Liver (tissue), 3 donors: Measurements from ENCODE around the gene EFNA3.

Experiments
- CTCF ChIP-seq: fragments of 150-350 bp; IDR thresholded peaks from 2 replicates; pipeline ENCODE4 v1.5.1; 2017; ENCODE audit warnings: improper control_type of control experiment, low read depth, low read length; ENCODE audit not compliant: missing input control
- JUND ChIP-seq, 2 donors: IDR thresholded peaks; 2 replicates each; pipeline ENCODE4 v1.6.1; 2016; ENCODE audit warnings: antibody characterized with exemption in 2 of 2
- MAX ChIP-seq: IDR thresholded peaks from 2 replicates; pipeline ENCODE4 v1.6.1; 2016; ENCODE audit warnings: antibody characterized with exemption
- NR2F2 ChIP-seq: IDR thresholded peaks from 2 replicates; pipeline ENCODE4 v1.6.1; 2016; ENCODE audit warnings: antibody characterized with exemption
- RAD21 ChIP-seq, 2 donors: IDR thresholded peaks; 2 replicates each; pipeline ENCODE4 v1.6.1; 2016; ENCODE audit warnings: antibody characterized with exemption in 2 of 2, mild to moderate bottlenecking in 2 of 2
- RXRA ChIP-seq, 2 donors: IDR thresholded peaks; 2 replicates each; pipeline ENCODE4 v1.6.1; 2017 to 2018; ENCODE audit warnings: antibody characterized with exemption in 2 of 2, mild to moderate bottlenecking in 1 of 2
- TAF1 ChIP-seq: conservative IDR thresholded peaks from 2 replicates; pipeline ENCODE4 v1.6.1; 2016; ENCODE audit warnings: antibody characterized with exemption, mild to moderate bottlenecking
- YY1 ChIP-seq: IDR thresholded peaks from 2 replicates; pipeline ENCODE4 v1.6.1; 2016; ENCODE audit warnings: antibody characterized with exemption, mild to moderate bottlenecking
- TF ChIP-seq, protein P1 (sequence below): IDR thresholded peaks from 2 replicates; pipeline ENCODE4 v1.6.1; 2016; ENCODE audit warnings: antibody characterized with exemption, mild to moderate bottlenecking
- donor health status: healthy.
- donor health status: healthy.

- TF ChIP-seq TAF1 (no peak), RXRA (IDR thresholded peaks at IDR 0.05) (no peak), CTCF (no peak), NR2F2 (no peak), MAX (no peak), YY1 (peak; percentile 1), JUND (IDR thresholded peaks at IDR 0.05) (peak in 1 of 2 donors; percentile 23), RAD21 (IDR thresholded peaks at IDR 0.05) (peak in 1 of 2 donors; percentile 16)
- TF ChIP-seq, protein P1, sequence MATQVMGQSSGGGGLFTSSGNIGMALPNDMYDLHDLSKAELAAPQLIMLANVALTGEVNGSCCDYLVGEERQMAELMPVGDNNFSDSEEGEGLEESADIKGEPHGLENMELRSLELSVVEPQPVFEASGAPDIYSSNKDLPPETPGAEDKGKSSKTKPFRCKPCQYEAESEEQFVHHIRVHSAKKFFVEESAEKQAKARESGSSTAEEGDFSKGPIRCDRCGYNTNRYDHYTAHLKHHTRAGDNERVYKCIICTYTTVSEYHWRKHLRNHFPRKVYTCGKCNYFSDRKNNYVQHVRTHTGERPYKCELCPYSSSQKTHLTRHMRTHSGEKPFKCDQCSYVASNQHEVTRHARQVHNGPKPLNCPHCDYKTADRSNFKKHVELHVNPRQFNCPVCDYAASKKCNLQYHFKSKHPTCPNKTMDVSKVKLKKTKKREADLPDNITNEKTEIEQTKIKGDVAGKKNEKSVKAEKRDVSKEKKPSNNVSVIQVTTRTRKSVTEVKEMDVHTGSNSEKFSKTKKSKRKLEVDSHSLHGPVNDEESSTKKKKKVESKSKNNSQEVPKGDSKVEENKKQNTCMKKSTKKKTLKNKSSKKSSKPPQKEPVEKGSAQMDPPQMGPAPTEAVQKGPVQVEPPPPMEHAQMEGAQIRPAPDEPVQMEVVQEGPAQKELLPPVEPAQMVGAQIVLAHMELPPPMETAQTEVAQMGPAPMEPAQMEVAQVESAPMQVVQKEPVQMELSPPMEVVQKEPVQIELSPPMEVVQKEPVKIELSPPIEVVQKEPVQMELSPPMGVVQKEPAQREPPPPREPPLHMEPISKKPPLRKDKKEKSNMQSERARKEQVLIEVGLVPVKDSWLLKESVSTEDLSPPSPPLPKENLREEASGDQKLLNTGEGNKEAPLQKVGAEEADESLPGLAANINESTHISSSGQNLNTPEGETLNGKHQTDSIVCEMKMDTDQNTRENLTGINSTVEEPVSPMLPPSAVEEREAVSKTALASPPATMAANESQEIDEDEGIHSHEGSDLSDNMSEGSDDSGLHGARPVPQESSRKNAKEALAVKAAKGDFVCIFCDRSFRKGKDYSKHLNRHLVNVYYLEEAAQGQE: no peak
Measured at GRCh38 chr1:155127967-155128754, 49.5 kb downstream of the EFNA3 start.
